DMS53 treated with DMSO at 0.1 percent for 48 hours (cell line): Measurements from ENCODE around the gene DPP10.

Experiments used
- DNase-seq: peaks from one replicate; lab custom pipeline; 2025; ENCODE audit not compliant: unreplicated experiment; lab: John Stamatoyannopoulos, UW

Gene DPP10

DNA sequence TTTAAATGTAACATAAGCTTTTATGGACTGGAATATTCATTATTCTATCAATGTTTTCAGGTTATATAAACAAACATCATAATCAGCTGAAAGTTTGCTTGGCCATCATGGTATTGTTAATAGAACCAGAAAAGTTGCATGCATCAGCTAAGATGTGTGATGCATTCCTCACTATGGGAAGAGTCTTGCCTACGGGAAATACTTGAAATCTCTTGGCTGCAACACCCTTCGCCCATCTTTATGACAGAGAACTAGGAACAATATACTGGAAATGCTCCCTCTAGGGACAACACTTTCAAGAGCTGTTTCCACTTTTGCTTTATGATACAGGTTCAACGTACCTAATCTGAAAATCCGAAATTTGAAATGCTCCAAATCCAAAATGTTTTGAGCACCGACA is 1390.8 kb downstream of the DPP10 start:
- DNase-seq: no peak

- no peak for DNase-seq
These were observed 1396.1 kb downstream of the DPP10 start for GRCh38 chr2:115838539-115838938.

- no peak for DNase-seq
These were observed 1399.9 kb downstream of the DPP10 start for GRCh38 chr2:115842306-115842705.

GRCh38 chr2:115848192-115848591 is 1405.8 kb downstream of the DPP10 start:
- no peak for DNase-seq

DNA sequence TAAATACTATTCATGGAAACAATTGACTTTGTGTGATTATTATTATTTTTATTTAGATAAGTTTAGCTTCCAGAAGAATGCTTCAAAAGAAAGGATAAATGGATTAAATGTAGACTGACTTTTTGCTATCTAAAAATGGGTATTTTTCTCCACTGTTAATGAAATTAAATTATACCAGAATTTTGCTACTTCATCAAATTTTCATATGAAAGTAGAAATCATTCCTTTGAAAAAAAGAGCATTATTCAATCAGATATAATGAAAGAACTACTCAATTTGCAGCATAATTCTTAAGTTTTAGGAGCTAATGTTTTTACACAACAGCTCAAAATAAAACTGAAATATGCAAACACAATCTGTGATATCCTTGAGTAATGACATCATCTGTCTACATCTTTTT is 1424.6 kb downstream of the DPP10 start:
- DNase-seq: no peak

DNA sequence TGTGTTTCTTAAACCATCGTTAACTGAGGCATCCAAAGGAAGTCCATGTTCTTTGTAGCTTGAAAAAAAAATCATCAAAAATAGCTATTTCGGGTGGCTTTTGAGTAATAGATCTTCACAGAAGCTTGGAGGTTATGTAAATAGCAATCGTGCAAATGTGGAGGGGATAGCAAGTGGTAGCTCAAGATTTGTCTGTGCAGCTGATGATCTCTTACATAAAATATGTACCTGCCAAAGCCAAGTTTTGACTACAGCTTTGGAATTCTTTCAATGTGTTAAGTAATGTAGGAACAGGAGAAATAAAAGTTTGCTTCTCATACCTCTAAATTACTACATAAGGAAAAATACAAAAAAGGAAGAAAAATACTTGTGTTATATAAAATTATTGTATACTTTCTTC is 1432.0 kb downstream of the DPP10 start:
- DNase-seq: no peak

GRCh38 chr2:115880558-115880957 is 1438.1 kb downstream of the DPP10 start:
- no peak for DNase-seq

DNA sequence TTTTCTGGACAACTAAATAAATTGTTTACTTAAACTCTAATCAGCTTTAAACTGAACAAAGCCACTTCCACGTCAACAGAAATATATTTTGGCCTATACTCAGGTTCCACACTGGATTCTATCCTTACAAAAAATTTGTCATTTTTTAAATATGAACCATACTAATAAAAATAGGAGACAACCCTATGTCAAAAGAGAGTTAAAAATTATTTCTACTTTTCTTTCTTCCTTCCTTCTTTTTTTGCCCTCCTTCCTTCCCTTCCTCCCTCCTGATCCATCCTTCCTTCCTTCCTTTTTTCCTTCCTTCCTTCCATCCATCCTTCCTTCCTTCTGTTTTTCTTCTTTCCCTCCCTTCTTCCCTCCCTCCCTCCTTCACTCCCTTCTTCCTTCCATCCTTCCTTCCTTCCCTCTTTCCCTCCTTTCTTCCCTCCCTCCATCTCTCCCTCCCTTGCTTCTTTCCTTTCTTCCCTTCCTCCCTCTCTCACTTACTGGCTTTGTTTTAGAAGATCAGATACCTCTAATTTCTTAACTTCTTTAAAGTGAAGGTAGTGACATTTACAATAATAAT is 1444.9 kb downstream of the DPP10 start:
- no peak for DNase-seq
